NCI-H2081 treated with DMSO at 0.1 percent for 48 hours (cell line): ENCODE results near the gene PLEKHG1.

ENCODE experiments used
- DNase-seq: peaks from one replicate; lab custom pipeline; 2025; lab: John Stamatoyannopoulos, UW

Gene PLEKHG1

GRCh38 chr6:150589852-150590251 is 9.8 kb upstream of the PLEKHG1 start:
- DNase-seq, result no peak

- DNase-seq, result no peak
These were observed 9.2 kb upstream of the PLEKHG1 start for GRCh38 chr6:150590446-150590845.

GRCh38 chr6:150592377-150592995 is 7.2 kb upstream of the PLEKHG1 start:
- no peak for DNase-seq

- no peak for DNase-seq
These were observed 6.6 kb upstream of the PLEKHG1 start for GRCh38 chr6:150593119-150593518.

GRCh38 chr6:150596439-150596838 is 3.2 kb upstream of the PLEKHG1 start:
- DNase-seq, result no peak

GRCh38 chr6:150598401-150598800 is 1.3 kb upstream of the PLEKHG1 start:
- no peak for DNase-seq

- DNase-seq, result no peak
These were observed 857 bp upstream of the PLEKHG1 start for GRCh38 chr6:150598858-150599198.

- DNase-seq, result no peak
These were observed 270 bp downstream of the PLEKHG1 start for GRCh38 chr6:150600010-150600300.

- no peak for DNase-seq
These were observed 774 bp downstream of the PLEKHG1 start for GRCh38 chr6:150600301-150601017.

- no peak for DNase-seq
These were observed 1.8 kb downstream of the PLEKHG1 start for GRCh38 chr6:150601439-150601838.

- no peak for DNase-seq
These were observed 3.5 kb downstream of the PLEKHG1 start for GRCh38 chr6:150603176-150603575.

- no peak for DNase-seq
These were observed 4.8 kb downstream of the PLEKHG1 start for GRCh38 chr6:150604467-150604866.

GRCh38 chr6:150605333-150605732 is 5.6 kb downstream of the PLEKHG1 start:
- no peak for DNase-seq

- no peak for DNase-seq
These were observed 6.5 kb downstream of the PLEKHG1 start for GRCh38 chr6:150606168-150606591.

- no peak for DNase-seq
These were observed 7.1 kb downstream of the PLEKHG1 start for GRCh38 chr6:150606647-150607328.

- DNase-seq, result no peak
These were observed 7.6 kb downstream of the PLEKHG1 start for GRCh38 chr6:150607329-150607650.

- no peak for DNase-seq
These were observed 10.9 kb downstream of the PLEKHG1 start for GRCh38 chr6:150610584-150610983.

GRCh38 chr6:150613269-150613668 is 13.6 kb downstream of the PLEKHG1 start:
- DNase-seq, result no peak

- no peak for DNase-seq
These were observed 16.3 kb downstream of the PLEKHG1 start for GRCh38 chr6:150615967-150616366.

GRCh38 chr6:150616586-150616985 is 16.9 kb downstream of the PLEKHG1 start:
- no peak for DNase-seq

- DNase-seq, result no peak
These were observed 17.4 kb downstream of the PLEKHG1 start for GRCh38 chr6:150617062-150617461.

GRCh38 chr6:150617496-150618460 is 18.1 kb downstream of the PLEKHG1 start:
- DNase-seq, result no peak

GRCh38 chr6:150619275-150619674 is 19.6 kb downstream of the PLEKHG1 start:
- DNase-seq, result no peak
